Neural crest cell (in vitro differentiated cells): ENCODE results near the gene VPS52. TPM values are rescaled to one million over a fixed set of nuclear protein-coding genes. Genes with fewer than 3 reads are reported as not detected.

Experiments used
- DNase-seq: peaks from one replicate; pipeline ENCODE4 v3.0.0; 2021; ENCODE audit warnings: low read depth, mixed read lengths, low spot score
- H3K27ac Mint-ChIP-seq: one replicate; pipeline ENCODE4 v1.8.0; 2021; ENCODE audit warnings: mild to moderate bottlenecking, mixed read lengths; ENCODE audit not compliant: unreplicated experiment
- H3K27me3 Mint-ChIP-seq: 2 replicates; pipeline ENCODE4 v1.8.0; 2021; ENCODE audit warnings: low read depth, mild to moderate bottlenecking, mixed read lengths
- H3K36me3 Mint-ChIP-seq: 2 replicates; pipeline ENCODE4 v1.8.0; 2021; ENCODE audit warnings: low read depth, mild to moderate bottlenecking, mixed read lengths
- H3K4me1 Mint-ChIP-seq: 2 replicates; pipeline ENCODE4 v1.8.0; 2021; ENCODE audit warnings: mixed read lengths
- H3K4me3 Mint-ChIP-seq: one replicate; pipeline ENCODE4 v1.8.0; 2021; ENCODE audit warnings: mild to moderate bottlenecking, mixed read lengths
- H3K9me3 Mint-ChIP-seq: 2 replicates; pipeline ENCODE4 v1.8.0; 2021; ENCODE audit warnings: mixed read lengths
- total RNA-seq: library from RNA; stranded (reverse); gene quantifications from 2 replicates; pipeline ENCODE4 v1.2.1, GENCODE V29; 2021
- TF ChIP-seq, protein P1 (sequence below): fragments of 200-600 bp; sonication (generic); conservative IDR thresholded peaks from 2 replicates; pipeline ENCODE4 v1.5.0; 2021; ENCODE audit warnings: antibody characterized with exemption, mild to moderate bottlenecking

The VPS52 gene
- total RNA-seq, 1 donor from 2014 or later = 53.2 TPM

DNA sequence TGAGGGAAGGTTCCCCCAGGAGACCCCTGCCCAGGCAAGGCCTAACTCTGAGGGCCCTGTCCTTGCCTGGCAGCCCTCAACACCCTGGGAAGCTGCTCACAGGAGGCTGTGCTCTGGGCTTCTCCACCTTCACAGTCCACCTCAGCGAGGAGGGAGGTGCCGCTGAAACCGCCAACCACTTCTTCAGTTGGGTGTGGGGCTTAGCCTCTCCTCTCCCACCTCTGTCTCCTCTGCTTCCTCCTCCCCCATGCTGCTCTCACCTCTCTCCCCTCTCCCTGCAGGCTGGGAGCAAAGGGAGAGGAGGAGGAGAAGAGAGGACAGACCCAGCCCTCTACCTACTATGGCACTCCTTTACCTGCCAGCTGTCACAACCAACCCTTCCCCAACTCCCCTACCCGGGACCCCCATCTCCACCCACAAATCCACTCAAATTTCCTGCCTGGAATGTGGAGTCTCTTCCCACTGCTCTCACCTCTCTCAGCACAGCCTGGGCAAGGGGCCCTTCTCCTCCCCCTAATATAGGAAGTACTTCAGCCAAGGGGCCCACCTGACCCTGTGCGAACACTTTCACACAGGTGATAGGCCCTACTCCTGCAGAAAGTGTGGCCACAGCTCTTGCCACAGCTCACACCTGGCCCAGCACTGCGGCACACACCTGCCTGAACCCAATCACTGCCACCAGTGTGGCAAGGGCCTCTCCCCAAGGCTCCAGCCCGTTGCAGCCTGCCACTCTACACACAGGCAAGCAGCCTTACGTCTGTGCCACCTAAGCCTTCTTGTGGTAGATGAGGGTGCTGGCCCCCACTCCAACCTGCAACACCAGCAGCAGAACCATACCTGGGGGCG, 56.2 kb downstream of the VPS52 start:
- Mint-ChIP-seq H3K4me1 (peaks cover 22% of the 10 kb centered on the region), H3K27ac (no peak overlapping the region), H3K36me3 (peaks cover 5% of the 10 kb centered on the region), H3K9me3 (no peaks in the 10 kb centered on the region), H3K4me3 (peak overlapping the region; percentile 92), H3K27me3 (peaks cover 42% of the 10 kb centered on the region)
- TF ChIP-seq, protein P1, sequence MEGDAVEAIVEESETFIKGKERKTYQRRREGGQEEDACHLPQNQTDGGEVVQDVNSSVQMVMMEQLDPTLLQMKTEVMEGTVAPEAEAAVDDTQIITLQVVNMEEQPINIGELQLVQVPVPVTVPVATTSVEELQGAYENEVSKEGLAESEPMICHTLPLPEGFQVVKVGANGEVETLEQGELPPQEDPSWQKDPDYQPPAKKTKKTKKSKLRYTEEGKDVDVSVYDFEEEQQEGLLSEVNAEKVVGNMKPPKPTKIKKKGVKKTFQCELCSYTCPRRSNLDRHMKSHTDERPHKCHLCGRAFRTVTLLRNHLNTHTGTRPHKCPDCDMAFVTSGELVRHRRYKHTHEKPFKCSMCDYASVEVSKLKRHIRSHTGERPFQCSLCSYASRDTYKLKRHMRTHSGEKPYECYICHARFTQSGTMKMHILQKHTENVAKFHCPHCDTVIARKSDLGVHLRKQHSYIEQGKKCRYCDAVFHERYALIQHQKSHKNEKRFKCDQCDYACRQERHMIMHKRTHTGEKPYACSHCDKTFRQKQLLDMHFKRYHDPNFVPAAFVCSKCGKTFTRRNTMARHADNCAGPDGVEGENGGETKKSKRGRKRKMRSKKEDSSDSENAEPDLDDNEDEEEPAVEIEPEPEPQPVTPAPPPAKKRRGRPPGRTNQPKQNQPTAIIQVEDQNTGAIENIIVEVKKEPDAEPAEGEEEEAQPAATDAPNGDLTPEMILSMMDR = no peak
- DNase-seq = no peak

DNA sequence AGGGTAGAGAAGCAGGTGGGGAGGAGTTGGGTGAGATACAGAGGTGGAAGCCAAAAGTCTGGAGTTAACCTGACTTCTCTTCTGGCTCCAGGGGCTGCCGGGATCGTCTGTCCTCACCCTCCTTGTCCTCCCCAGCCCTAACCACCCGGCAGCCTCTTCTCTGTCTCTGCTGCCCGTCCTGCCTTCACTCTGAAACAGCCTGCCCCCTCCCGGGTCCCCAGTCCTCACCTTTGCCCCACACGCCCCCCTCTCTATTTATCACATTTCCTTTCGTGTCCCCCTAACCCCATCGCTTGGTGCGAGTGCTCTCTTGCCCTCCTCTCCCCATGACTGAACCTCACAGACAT, 57.7 kb downstream of the VPS52 start:
- Mint-ChIP-seq H3K4me1 (peaks cover 35% of the 10 kb centered on the region), H3K36me3 (peaks cover 10% of the 10 kb centered on the region), H3K27me3 (peaks cover 38% of the 10 kb centered on the region), H3K27ac (no peak overlapping the region), H3K9me3 (no peaks in the 10 kb centered on the region), H3K4me3 (peak overlapping the region; percentile 92)
- TF ChIP-seq, protein P1 = no peak
- DNase-seq = no peak

DNA sequence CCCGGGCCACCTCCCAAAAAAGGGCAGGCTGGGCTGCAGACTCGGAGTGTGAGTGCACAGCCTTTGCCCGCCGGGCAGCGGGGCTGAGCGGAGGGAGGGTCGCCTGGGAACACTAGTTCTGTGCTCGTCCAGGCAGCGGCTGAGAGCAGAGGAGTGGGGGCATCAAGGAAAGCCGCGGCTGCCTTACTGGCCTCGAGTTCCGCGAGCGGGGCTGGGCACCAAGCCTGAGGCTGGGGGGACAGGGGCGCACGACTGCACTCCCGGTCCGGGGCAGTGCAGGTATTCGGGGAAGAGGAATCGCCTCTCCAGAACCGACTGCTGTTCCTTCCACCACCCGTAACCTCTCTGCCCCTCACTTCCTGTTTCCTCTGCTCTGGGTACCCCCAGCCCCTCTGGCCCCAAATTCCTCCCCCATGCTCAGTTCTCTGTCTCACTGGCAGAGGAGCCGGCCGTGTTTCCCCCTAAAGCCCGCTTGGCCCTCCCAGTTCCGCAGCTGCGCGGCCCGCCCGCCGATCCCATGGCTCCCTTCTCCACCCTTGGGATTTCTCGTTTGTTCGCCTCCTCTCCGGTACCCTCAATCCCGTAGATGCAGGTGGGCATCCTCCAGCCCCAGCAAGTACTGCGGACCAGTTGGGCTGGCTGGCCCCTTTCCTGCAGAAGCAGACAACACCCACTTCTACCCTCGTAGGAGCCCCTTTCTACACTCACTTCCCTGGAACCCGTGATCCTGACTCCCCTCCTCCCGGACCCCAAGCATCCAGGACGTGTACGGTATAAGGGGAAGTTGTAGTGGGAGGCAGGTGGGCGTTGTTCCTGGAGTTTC, 58.3 kb downstream of the VPS52 start:
- peaks cover 39% of the 10 kb centered on the region for H3K4me1 Mint-ChIP-seq
- H3K27ac Mint-ChIP-seq = no peak overlapping the region
- H3K27me3 Mint-ChIP-seq = peaks cover 36% of the 10 kb centered on the region

GRCh38 chr6:33212857-33213165, 58.9 kb downstream of the VPS52 start:
- TF ChIP-seq, protein P1 = no peak
- H3K36me3 Mint-ChIP-seq = peaks cover 10% of the 10 kb centered on the region
- peak overlapping the region; percentile 92 for H3K4me3 Mint-ChIP-seq
- DNase-seq = no peak
- H3K9me3 Mint-ChIP-seq = no peaks in the 10 kb centered on the region
- H3K27me3 Mint-ChIP-seq = peaks cover 30% of the 10 kb centered on the region
- peaks cover 39% of the 10 kb centered on the region for H3K4me1 Mint-ChIP-seq
- H3K27ac Mint-ChIP-seq = no peak overlapping the region

More for the DNA sequence above, 58.3 kb downstream of the VPS52 start:
- DNase-seq = peak; percentile 35
- Mint-ChIP-seq H3K9me3 (no peaks in the 10 kb centered on the region), H3K36me3 (peaks cover 10% of the 10 kb centered on the region), H3K4me3 (peak overlapping the region; percentile 92)
- TF ChIP-seq, protein P1 = no peak

DNA sequence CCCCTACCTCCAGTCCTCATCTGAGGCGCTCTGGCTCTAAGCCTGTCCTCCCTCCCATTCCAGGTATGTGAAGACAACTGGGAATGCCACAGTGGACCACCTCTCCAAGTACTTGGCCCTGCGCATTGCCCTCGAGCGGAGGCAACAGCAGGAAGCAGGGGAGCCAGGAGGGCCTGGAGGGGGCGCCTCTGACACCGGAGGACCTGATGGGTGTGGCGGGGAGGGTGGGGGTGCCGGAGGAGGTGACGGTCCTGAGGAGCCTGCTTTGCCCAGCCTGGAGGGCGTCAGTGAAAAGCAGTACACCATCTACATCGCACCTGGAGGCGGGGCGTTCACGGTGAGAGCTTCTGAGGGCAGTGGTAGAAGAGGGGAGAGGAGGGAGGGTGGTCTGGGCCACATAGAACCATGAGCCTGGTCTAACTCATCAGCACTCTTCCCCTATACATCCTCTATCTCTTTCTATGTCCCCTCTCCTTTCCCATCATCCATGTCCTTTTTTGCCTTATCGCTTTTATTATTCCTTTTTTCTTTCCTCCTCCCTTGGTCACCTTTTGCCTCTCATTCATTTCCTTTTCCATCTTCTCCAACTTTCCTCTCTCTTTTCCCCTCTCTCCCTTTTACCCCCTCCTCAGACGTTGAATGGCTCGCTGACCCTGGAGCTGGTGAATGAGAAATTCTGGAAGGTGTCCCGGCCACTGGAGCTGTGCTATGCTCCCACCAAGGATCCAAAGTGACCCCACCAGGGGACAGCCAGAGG, 59.8 kb downstream of the VPS52 start:
- peaks cover 25% of the 10 kb centered on the region for H3K27me3 Mint-ChIP-seq
- H3K27ac Mint-ChIP-seq = no peak overlapping the region
- no peaks in the 10 kb centered on the region for H3K9me3 Mint-ChIP-seq
- DNase-seq = no peak
- TF ChIP-seq, protein P1 = no peak
- peaks cover 10% of the 10 kb centered on the region for H3K36me3 Mint-ChIP-seq
- H3K4me3 Mint-ChIP-seq = peak overlapping the region; percentile 92
- peaks cover 40% of the 10 kb centered on the region for H3K4me1 Mint-ChIP-seq
